Stimulated activated CD8-positive, alpha-beta memory T cell treated with anti-CD3 and anti-CD28 coated beads, Interleukin-4, amount 100 ng/mL, for 4 hours (primary cell): ENCODE data around the gene TXNDC17.
"Not testable (repeated sequence)": the region's sequence is repeated elsewhere in the genome, so short reads cannot be mapped to it uniquely, and the experiment has no call there.

ENCODE experiments used
- DNase-seq, 2 donors: peaks; one replicate each; pipeline ENCODE4 v3.0.0-alpha.2; 2020; ENCODE audit warnings: low read depth in 2 of 2, low spot score in 1 of 2

TXNDC17 gene

DNA sequence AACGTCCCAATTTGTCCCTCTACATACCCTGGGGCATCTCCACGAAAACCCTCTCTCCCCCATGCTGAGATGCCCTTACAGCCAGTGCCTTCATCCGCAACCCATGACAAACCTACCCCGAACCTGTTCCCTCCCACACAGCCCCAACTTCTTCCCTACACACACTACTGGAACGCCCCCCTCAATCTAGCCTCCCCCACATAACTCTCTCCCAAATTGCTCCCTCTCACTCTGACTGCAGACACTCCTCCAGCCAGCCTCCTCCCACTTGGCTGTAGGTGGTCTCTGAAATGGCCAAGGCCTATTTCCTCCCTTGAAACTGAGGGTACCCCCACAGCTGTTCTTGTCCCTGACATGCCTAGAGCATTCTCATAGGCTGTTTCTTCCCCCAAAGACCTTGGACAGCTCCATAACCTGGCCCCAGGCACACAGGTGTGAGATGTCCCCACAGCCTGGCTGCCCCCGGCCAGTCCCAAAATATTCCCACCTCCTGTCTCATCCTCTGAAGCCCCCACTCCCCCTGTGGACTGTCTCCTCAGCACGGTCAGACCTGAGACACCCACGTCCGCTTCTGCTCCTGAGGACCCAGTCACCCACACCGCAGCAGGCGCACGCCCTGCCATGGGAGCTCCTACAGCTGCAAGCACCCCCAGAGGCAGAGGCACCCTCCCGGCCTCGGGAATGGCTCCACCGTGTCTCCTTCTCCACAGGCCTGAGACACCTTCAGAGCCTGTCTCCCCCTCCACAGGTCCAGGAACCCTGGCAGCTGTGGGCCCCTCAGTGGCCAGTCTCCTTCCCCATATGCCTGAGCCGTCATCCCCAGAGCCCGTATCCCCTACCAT is 4.0 kb upstream of the TXNDC17 start:
- DNase-seq, result no peak

DNA sequence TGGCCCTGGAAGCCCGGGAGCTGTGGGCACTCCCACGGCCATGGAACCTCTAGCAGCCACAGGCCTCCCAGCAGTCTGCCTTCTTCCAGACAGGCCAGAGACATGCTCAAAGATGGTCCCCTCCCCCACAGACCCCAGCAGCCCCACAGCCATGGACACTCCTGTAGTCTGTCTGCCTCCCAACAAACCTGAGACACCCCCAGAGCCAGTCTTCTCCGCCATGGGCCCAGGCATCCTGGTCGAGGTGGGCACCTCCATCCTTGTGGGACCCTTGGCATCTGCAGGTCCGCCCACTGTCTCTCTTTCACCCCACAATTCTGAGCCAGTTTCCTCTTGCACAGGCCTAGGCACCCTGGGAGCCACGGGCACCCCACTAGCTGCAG is 3.4 kb upstream of the TXNDC17 start:
- DNase-seq, result no peak

DNA sequence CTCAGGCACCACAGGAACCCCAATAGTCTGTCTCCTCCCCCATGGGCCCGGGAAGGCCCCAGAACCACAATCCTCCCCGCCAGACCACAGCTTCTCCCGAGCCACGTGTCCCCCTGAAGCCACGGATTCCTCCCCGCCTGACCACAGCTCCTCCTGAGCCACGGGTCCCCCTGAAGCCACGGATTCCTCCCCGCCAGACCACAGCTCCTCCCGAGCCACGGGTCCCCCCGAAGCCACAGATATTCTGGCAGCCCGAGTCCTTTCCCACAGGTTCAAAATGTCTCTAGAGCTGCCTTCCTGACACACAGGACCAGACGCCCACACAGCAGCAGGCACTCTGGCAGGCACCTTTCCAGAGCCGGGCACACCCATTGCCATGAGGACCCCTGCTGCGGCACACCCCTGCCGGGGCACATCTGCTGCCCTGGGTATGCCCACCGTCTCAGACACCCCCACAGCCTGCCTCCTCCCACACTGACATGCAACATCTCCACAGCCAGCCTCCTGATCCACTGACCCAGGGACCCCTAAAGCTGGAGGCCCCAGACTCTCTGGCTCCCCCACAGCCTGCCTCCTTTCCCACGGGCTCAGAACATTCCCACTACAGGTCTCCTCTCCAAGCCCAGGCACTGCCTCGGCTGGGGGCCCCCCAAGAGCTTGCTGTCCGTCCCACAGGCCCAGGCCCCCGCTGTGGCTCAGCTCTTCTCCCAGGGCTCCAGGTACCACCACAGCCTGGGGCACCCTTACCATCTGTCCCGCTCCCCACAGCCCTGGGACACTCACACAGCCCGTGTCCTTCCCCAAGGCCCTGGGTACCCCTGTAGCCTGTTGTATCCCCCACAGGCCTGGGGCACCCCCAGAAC is 2.6 kb upstream of the TXNDC17 start:
- DNase-seq, result no peak

DNA sequence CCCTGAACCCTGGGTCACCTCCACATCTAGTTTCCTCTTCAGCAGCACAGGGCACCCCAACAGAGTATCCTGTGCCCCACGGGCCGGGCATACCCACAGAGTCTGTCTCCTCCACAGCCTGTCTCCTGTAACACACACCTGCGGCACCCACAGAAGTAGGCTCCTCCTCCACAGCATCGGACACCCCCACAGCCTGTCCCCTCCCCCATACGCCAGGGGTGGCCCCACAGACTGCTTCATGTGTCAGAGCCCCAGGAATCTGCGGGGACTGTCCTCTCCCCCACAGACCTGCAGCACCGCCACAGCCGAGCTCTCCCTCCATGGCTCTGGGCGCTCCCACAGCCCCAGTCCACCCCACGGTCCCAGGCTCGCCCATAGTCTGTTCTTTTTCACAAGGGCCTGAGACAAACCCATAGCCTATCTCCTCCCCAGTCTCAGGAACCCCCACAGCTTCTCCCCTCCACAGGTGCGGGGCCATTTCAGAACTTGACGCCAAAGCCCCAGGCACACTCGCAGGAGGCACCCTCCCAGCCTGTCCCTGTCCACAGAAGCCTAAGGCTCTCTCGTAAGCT is 1.8 kb upstream of the TXNDC17 start:
- no peak for DNase-seq

DNA sequence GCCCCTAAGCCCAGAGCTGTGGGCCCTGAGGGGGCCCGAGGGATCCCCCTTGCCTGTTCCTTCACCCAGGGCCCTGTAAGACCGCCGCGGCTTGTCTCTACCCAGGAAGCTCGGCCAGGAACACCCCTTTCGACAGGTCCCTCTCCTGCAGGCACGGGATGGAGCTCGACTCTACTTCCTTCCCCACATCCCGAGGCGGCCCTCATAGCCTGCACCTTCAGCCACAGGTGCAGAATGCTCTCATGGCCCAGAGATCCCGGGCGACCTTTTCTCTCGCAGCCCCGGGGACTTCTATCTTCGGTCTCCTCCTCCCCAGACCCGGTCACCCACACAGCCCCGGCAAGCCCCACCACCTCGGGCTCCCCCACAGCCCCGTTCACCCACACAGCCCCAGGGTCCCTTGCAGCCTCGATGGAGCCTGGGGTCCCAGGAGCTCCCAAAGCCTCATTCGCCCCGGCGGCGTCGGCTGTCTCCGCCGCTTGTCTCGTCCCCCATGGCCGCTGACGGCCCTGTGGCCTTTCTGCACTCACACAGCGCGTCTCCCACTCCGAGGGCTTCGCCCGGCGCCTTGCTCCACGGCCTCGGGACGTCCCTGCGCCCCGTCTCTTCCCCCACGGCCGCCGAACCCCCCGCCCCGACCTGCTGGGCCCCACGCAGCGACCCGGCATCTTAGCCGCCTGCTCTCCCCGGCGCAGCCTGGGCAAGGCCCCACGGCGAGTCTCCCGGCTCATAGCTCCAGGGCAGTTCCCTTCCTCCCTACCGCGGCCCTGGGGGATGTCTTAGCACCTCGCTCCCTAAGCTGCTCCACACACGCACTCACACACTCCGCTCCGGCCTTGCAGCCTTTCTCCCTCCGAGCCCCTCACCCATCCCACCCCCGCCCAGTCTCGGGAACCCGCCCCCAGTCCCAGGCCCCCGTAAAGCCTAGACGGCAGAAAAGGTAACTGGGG is 999 bp upstream of the TXNDC17 start:
- no peak for DNase-seq

DNA sequence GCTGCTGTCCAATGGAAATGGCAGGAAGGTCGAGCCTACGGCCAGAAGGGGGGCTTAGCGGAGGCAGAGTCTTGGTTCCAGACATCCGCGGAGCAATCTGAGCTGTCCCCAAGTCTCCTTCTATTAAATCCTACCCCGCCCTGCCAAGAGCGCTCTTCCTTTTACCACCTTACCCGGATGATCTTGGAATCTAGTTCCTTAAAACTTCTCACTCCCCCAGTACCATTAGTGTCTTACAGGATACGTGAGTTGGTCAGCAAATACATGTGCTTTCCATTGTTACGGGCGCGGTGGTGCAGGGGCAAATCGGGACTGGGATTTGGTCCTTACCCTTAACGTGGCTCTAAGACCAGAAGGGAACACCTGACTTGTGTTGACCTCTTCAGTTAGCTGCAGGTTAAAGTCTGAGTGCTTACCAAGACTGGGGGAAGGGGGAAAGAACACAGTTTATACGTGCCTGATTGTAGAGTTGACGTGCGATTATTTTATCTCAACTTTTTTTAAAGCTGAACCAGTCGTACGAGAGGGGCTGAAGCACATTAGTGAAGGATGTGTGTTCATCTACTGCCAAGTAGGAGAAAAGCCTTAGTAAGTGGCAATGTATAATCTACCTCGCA is 495 bp downstream of the TXNDC17 start:
- DNase-seq, result no peak

DNA sequence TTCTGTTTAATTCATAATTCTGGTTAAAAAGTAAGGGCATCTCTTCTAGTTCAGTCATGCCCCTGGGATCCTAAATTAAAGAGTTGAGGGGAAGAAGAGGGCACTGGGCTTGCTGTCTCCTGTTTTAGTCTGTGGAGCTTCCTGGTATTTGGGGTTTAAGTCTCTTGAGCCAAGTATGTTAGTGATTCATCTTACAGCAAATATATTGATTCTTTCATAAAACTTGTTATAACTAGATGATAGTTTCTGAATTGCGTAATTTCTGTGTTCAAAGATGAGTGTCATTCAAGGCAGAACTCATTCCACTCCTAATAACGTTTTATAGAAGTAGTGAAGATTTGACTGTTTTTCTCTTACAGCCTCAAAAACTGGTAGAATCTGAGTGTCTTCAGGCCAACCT is 1.7 kb downstream of the TXNDC17 start:
- no peak for DNase-seq

DNA sequence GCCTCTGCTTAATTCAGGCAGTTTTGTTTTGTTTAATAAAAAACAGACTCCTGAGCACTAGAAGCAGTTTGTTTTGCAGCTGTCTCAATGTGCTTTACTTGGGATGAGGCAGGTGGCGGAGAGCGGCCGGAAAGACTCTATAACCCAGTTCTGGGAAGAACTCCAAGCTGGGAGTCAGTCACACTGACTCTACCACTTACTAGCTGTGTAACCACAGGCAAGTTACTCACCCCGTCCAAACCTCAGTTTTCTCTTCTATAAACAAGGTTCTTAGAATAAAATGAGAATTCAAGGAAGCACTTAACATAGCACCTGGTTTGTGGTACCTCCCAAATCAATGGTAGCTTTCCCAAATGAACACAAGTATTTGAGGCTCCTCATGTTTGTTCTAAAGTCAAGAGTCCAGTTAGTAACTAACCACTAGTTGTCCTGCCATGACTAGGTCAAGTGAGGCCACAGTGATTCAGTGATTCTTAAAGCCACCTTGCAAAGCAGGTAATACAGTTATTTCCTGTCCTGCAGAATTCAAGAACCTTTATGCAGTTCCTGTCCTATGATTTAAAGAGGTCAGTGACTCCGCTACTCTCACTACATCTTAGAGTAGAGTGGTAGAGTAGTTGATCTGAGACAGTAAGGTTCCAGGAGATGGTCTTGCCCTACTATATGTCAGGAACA is 2.7 kb downstream of the TXNDC17 start:
- no peak for DNase-seq

DNA sequence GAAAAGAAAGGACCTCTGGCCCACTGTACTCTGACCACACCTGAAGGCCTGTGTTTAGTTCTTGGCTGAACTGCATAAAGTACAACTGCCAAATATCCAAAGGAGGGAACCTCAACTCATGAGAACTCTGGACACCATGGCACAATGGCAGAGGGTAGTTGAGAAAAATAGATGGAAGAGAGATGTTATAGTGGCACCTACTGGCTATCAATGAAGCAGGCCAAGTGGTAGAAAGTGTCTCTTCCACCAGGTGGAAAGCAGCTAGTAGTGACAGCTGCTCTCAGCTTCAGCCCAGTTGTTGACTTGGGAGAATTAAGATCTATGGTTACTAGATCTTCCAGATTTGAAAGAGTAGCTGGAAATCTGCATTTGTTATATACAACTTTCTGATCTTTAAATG is 7.3 kb downstream of the TXNDC17 start:
- no peak for DNase-seq

DNA sequence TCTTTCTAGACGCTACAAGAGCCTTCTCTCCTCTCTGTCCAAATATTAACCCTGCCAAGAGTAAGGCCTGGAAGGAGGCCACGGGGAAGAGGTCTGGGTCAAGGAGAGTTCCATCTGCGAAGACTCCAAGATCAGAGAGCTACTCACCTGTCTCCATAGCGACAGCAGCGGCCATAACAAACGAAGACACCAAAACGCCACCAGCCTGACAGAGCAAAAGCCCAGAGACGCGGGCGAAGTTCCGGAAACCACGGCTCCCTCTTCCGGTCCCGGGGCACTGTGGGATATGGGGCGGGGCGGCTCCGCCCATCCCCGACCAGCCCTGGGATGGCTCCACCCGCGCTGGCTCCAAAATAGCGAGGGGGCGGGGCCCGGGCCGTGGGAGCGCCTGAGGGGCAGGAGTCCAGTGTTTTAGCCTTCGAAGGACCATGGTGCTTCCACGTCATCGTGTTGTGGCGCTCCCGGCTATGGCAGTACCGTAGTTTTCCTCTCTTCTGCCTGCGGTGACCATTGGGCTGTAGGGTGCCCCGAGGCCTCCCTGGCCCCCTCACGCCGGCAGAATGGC is 10.6 kb downstream of the TXNDC17 start, which contains the start of the genes C17orf100 and MED31:
C17orf100 (plus strand) TSS at position 409 of the 565 bp plus-strand sequence; CDS start at position 561, 152 bp downstream.
MED31 (minus strand) TSS at position 252 of the 565 bp plus-strand sequence; CDS start at position 175, 77 bp downstream.
- peak; percentile 83 to 87 for DNase-seq

DNA sequence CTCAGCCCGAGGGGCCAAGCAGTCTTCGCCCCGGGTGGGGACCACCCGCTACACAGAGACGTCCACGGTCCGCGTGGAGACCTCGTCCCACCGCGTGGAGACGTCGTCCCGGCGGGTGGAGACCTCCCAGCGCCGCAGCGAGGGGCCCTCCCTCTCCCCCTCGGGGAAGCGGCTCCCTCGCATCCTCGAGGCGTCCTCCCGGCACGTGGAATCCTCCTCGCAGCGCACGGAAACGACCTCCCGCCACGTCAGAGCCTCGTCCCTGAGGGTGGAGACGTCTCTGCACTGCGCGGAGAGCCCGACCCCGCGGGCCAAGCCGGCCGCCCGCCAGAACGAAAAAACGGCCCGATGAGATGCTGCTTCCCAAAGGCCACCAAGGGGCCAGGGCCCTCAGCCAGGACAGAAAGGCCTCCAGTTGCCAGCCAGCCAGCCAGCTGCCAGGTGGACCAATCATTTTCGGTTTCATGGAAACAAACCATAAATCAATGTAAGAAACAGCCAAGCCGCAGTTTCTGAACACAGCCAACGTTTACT is 11.1 kb downstream of the TXNDC17 start:
- DNase-seq, result no peak

DNA sequence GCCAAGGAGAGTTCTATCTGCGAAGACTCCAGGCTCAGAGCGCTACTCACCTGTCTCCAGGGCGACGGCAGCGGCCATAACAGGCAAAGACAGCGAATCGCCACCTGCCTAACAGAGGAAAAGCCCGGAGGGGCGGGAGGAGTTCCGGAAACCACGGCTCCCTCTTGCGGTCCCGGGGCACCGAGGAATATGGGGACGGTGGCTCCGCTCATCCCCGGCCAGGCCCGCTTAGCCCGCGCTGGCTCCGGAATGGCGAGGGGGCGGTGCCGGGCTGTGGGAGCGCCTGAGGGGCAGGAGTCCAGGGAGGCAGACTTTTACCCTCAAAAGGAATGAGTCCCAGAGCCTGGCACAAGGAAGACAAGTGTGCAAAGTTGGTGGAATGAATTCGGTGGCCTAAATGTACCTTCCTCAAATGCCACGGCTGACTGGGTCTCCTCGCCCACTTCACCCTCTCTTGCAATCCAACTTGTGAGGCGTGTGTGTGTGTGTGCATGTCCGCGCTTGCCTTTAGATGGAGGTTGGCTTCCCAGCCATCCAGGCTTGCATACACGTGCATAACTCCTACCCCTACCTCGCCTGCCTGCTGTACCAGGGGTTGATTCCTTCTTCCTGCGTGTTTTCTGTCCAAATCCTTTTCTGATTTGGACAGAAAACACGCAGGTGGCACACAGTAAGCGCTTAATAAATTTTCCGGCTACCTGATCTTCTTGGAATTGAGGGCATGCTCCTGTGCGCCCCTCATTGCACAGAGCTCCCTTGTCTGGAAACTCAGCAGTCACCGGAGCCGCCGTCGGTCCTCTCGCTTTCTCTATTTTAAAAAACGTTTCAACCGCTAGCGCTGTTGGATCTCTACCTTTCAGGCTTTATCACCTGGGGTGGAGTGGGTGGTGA is 14.2 kb downstream of the TXNDC17 start:
- DNase-seq, result no peak

DNA sequence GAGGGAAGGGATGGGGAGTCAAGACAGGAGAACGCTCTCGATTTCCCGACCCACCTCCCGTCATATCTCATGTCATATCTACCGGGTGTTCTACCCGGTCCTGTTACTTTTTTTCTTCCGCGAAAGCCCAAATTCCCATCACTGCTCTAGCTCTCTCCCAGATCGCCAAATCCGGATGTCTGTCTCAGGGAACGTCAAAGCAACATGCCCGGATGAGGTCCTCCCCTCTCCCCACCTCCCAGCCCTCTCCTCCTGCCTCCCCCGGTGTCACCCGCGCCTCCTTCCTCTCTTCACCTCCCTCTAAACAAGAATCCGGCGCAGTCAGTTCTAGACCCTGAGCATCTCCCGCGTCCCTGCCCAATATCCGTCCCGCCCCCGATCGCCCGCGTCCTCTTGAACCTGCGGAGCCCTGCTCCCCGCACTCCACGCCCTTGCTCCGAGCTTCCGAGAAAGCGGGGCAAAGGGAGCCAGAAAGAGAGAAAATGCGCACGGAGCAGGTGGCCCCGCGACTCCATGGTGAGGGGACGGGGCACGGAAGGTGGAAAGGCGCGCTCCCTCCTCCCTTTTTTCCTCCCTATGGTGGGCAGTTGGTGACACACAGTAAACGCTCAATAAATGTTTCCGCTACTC is 15.0 kb downstream of the TXNDC17 start:
- DNase-seq, result not testable (repeated sequence)

DNA sequence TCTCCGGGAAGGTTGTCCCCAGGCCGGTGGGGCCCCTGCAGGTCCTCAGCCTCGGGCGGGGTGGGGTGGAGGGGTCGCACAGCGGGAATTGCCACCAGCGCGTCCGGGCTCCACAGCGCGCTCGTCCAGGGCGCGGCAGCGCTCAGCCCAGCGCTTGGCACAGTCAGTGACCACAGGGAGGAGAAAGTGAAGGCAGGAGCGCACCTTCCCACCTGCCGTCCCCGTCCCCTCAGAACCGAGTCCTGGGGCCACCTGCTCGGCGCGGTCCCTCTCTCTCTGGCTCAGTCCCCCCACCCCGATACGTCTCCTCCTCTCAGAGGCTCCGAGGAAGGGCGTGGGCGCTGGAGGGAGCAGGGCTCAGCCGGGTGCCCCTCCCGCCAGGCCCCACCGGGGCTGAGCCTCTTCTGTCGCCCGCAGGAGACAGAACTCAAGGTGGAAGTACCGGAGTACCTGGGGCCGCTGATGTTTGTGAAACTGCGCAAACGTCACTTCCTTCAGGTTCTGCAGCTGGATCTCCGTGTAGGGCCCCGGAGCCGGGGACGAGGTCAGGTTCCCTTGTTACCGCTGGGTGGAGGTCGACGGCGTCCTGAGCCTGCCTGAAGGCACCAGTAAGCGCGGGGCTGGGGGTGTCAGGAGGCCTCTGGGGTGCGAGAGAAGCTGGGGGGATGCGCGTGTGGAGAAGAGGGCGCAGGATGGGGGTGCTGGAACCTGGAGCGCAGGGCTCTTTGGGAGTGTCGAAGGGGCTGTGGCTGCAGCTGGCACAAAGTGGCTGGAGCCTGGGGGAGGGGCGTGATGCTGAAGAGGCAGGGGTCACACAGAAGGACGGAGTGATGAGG is 16.2 kb downstream of the TXNDC17 start:
- not testable (repeated sequence) for DNase-seq

DNA sequence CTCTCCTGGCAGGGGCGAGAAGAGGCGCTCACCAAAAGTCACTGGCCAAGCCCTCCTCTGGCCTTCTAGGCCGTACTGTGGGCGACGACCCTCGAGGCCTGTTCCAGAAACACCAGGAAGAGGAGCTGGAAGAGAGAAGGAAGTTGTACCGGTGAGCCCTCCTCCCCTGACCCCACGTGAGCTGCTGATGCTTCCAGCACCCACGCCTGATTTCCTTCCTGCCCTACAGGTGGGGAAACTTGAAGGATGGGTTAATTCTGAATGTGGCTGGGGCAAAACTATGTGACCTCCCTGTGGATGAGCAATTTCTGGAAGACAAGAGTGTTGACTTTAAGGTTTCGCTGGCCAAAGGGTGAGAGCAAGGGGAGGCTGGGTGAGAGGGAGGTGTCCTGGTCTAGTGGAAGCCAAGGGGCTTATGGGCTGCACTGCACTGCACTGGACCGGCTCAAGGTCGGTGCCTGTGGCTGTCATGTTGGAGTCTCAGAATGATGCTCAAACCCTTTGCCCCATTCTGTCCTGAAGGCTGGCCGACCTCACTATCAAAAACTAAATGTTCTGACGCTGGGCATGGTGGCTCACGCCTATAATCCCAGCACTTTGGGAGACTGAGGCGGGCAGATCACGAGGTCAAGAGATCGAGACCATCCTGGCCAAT is 16.9 kb downstream of the TXNDC17 start:
- no peak for DNase-seq

DNA sequence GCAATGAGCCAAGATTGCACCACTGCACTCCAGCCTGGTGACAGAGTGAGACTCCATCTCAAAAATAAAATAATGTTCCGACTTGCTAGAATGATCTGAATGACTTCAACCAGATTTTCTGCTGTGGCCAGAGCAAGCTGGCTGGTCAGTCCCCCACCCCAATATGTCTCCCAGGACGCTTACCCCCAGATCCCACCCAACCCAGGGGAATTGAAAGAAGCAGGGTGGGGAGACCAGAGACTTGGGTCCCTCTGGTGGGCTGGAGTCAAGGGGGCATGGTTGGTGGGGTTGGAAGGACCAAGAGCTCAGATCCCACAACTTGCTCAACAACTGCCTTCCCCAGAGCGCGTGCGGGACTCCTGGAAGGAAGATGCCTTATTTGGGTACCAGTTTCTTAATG is 17.6 kb downstream of the TXNDC17 start:
- DNase-seq, result not testable (repeated sequence)
